GM12892 (cell line): ENCODE data around the gene EYS.

Source experiments
- POLR2A ChIP-seq: IDR thresholded peaks from 2 replicates; pipeline ENCODE4 v1.6.1; 2011; ENCODE audit warnings: low read depth, low read length, control low read depth
- POLR2AphosphoS5 ChIP-seq: IDR thresholded peaks from 2 replicates; pipeline ENCODE4 v1.6.1; 2011; ENCODE audit warnings: low read depth, low read length, control low read depth

GRCh38 chr6:64258752-64259151, 1448.3 kb downstream of the EYS start:
- no peak for TF ChIP-seq POLR2AphosphoS5
- no peak for TF ChIP-seq POLR2A
